HG03457 (cell line): ENCODE results near the gene MUC4.
"Not testable (repeated sequence)": the region's sequence is repeated elsewhere in the genome, so short reads cannot be mapped to it uniquely, and the experiment has no call there.

Source experiments
- ATAC-seq: cut with Tn5 transposase; IDR thresholded peaks from one replicate; pipeline ENCODE4 v1.9.1; 2021; ENCODE audit warnings: moderate number of reproducible peaks; ENCODE audit not compliant: unreplicated experiment

Gene MUC4

DNA sequence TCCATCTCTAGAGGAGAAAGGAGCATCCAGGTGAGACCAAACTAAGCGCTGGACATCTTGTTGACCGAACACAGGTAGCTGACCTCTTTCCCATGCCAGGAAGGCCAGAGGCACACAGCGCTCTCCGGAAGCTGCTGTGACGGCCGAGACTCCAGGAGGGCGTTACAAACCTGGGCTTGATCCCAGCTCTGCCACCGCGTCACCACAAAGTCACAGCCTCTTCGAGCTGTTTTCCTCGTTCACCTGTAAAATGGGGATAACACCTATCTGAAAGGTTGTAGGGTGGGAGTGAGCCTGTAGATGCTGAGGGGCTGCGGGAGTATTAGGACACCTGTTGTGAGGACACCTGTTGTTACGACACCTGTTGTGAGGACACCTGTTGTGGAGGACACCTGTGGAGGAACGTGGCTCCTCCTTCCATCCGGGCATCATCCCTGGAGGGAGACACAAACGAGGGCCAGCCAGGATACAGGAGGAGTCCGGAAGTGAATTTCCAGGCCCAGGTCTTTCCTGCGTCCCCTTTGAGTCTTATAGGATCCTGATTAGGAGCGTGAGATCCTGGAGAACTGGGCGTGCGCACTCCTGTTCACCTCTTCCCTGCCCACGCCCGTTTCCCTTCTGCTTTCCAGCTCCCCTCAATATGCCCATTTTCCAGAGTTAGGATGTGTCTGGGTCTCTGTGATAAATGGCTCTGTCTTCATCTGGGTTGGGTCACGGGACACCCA is 2.3 kb upstream of the MUC4 start:
- ATAC-seq = no peak

DNA sequence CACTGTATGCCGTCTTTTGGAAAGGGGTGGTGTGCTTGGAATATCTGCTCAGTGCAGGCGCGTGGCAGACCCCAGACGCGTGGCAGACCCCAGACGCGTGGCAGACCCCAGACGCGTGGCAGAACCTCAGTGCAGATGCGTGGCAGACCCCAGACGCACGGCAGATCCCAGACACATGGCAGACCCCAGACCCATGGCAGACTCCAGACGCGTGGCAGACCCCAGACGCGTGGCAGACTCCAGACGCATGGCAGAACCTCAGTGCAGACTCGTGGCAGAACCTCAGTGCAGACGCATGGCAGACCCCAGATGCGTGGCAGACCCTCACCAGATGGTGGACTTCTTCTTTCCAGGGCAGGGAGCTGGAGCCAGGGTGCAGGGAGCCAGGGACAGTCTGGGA is 637 bp upstream of the MUC4 start:
- ATAC-seq = no peak

DNA sequence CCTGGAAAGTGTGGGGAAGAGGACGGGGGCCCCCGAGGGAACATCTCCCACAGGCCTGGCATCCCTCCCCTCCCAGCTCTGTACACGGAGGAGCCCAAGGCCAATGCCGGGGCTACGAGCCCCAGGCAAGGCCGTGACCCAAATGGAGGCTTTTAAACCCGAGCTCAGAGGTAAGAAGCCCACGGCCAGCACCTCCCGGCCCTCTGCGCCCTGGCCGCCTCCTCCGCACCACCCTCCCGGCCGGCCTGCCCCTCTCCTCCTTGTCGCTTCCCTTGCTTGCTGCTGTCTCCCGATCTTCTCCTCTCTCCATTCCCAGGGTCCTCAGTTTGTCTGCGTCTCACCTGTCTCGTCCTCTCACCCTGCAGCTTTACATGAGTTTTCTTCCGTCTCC is 1.3 kb downstream of the MUC4 start:
- no peak for ATAC-seq

- no peak for ATAC-seq
Observed at GRCh38 chr3:195809796-195810454, 1.8 kb downstream of the MUC4 start.

DNA sequence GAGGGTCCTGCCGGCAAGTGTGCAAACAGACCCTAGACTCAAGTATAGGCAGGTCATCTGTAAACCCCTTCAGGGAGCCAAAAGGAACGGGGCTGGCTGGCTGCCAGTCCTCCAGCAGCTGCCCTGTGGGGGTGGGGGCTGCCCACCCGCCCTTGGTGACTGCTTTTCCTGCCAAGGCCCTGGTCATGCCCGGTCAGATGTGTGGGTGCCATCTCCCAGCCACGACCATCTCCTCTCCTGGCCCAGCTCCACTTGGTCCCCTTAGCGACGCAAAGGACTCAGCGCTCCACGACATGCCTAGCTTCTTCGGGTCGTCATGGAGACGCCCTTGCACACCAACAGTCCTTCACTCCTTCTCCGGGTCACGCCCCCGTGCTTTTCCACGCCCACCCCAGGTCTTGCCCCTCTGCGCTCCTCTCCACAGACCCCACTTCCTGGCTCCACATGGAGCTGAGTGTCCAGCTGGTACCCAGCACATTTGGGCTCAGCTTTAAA is 2.4 kb downstream of the MUC4 start:
- no peak for ATAC-seq

- ATAC-seq = no peak
Observed at GRCh38 chr3:195808741-195809290, 2.9 kb downstream of the MUC4 start.

GRCh38 chr3:195807681-195808121 is 4.0 kb downstream of the MUC4 start:
- ATAC-seq = no peak

DNA sequence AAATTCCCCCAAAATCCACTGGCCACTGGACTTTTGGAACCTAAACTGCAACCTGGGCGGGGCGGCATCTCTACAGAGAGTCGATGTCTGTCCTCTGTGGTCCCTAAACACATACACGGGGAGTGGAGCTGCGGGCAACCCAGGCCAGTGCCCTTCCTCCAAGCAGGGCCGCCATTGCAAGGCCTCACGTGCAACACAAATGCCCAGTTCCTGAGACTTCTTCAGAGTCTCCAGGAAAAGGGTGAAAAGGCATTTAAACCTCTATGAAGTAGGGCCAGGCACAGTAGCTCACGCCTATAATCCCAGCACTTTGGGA is 4.9 kb downstream of the MUC4 start:
- ATAC-seq = no peak

DNA sequence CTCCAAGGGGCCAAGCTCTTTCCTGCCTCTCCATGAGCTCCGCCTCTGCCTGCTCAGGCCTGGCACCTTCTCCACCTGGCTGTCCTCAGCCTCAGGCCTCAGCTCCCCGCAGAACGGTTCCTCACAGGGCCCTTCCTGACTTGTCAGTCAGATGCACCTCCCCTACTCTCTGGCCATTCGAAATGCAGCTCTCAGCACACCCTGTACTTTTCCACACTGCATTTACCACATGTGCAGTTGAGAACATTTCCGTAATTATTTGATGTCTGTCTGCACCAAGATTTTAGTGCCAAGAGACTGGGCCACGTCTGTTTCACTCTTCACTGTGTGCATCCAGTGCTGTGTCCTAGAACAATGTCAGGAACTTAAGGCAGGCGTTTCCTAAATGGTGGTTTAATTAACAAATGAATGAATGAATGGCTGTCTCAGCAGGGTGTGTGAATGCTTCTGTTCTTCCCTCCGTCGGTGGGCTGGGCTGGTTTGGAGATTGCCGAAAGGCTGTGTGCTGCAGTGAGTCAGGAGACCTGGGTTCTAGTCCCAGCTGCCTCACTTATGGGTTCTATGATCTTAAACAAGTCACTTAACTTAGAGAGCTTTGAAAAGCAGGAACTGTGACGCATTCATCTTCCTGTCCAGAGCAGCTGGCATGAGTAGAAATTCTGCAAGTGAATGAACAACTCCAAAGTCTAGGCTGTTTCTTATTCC is 5.4 kb downstream of the MUC4 start:
- ATAC-seq = no peak

- not testable (repeated sequence) for ATAC-seq
Observed at GRCh38 chr3:195805588-195805987, 6.1 kb downstream of the MUC4 start.

DNA sequence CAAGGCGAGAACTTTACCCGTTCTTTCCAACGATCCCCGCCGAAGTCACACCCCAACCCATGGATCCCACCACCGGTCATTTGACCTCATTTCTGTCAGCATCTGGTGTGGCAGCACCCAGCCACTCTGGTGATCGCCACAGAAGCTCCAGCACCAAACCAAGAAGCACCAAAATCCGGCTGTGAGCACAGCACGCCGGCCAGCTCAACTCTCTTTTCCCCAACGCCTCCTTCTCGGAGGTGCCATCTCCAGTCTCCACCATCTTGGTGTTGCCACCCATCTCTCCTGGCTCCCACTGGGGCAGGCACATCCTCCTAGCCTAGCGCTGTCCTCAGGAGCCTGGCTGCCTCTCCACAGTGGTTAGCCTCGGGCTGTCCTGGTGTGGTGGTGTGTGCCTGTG is 6.5 kb downstream of the MUC4 start:
- no peak for ATAC-seq

DNA sequence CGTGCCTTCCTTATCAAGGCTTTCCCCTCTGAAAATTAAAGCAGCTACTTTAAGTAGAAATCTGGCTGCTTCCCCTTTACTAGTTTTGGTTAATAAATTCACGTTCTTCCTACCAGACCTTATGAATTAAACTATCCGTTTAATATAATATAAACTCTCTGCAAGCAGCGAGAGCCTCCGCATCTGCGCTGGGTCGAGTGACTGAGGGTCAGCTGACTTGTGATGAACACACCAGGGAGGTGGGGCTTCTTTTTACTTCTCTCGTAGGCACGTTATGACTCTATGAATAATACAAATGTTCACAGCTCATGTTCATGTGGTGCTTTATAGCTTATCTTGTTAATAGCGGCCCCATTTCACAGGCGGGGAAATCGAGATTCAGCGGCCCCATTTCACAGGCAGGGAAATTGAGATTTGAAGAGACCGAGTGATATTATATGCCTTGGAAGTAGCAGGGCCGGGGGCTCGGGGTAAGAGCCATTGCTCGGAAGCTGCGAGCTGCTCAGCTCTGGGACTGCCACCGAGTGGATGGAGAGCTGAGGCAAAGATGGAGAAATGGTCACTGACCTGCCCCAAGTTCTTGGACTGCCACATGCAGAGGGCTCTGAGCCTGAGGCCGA is 8.3 kb downstream of the MUC4 start:
- no peak for ATAC-seq

DNA sequence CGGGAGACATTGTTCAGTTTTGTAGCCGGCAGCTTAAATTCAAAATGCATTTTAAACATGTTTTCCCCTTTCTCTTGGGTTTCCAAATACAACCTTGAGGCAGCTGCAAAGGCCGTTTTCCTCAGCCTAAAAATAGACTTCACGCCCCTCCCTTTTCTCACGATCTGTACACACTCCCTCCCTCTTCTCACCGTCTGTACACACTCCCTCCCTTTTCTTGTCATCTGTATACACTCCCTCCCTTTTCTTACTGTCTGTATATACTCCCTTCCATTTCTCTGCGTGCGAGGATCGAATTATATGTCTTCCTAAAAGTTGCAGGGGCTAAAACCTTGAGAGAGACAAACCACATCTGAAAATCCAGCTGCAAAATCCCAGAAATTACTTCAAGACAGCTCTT is 8.9 kb downstream of the MUC4 start:
- ATAC-seq = no peak

DNA sequence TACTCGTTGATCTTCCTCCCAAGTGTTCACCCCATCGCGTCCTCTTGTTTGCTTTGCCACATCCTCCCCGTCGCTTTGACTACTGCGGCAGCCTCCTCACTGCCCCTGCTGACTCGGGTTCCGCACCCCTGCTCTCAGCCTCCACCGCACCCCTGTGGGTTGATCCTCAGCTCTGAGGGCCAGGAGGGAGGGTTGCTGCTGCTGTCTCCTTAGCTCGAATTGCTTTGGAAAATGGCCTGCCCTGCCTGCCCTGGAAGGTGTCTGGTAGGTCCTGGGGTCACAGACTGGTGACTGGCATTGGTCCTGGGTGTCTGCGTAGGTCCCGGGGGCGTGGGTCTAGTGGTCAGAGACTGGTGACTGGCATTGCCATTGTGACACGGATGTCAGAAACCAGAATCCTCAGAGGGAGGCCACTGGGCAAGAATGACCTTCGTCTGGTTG is 9.4 kb downstream of the MUC4 start:
- no peak for ATAC-seq

DNA sequence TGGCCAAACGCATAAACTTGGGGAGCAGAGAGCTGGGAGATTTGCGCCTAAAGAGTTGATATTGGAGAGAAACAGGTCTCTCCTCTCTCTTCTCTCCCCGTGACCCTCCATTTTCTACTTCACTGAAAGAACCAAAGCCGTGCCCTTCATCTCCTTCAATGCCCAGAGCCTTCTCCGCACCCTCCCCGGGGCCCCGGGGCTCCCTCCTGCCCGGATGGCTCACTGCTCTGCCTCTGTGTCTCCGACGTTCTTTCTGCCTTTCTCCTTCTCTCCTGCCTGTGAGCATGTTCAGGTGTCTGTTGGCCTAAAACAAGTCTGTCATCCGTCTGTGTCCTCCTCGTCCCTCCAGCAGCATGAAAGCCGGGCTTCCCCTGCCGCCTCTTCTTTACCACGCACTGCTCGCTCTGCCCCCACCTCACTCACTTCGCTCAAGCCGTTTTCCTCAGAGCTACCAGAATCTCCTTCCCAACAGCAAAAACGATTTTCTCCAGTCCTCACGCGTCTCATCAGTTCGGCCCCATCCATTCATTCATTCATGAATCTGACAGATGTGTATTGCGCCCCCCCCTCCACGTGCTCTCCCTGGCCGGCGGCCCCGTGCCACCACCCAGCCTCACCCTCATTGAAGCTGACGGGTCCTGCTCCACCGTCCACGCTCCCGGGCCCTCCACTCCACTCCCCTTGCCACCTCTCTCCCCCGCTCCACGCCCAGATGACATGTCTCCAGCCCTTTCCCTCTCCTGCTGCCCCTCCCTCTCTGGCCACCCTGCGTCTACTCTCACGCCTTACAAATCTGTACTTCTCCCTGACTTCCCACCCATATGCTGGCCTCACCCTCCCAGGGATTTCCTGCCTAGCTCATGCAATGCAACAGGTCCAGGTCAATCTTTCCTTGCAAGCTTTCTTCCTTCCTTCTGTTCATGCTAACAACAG is 10.2 kb downstream of the MUC4 start:
- no peak for ATAC-seq

DNA sequence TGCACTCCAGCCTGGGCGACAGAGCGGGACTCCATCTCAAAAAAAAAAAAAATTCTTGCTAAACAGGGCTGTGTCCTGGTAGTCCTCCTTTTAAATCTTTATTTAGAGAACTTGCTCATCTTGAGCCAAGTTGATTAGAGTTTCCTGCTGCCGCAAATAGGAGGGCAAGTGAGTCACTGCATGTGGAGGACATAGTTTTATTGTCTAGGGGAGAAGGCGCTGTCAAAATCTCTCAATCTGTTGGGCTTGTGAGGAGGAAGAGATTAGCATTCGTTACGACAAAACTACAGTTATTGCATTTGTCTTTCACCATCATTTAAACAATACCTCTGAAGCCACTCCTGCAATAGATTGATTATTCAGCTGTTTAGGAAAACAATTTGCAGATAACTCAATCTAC is 11.5 kb downstream of the MUC4 start:
- no peak for ATAC-seq

DNA sequence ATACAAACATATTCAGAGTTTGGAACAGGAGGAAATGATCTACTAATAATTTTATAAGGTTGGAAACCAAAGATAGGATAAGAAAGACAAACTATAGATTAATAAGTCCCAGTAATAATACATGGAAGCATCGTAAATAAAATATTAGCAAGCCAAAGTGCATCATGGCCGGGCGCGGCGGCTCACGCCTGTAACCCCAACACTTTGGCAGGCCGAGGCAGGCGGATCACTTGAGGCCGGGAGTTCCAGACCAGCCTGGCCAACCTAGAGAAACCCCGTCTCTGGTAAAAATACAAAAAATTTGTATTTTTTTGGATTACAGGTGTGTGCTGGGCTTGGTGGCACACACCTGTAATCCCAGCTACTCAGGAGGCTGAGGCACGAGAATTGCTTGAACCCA is 14.9 kb downstream of the MUC4 start:
- no peak for ATAC-seq

DNA sequence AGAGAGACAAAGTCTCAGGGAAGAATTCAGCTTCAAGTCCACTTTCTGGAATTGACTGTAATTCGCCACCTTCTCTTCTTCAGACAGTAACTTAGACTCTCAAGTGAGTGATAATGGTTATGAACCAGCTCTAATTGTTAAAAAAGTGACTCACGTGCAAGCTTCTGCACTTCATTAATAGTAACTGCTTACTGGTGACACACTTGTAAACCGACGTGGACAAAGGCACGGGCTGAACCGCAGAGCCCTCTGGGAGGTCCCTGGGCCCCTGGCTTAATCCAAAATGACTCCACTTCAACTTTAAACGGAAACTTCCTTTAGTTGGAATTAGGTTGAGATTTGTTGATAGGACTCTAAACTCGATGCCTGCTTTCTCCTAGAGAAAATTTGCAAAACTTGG is 17.0 kb downstream of the MUC4 start:
- ATAC-seq = no peak

GRCh38 chr3:195792621-195793020 is 19.1 kb downstream of the MUC4 start:
- ATAC-seq = not testable (repeated sequence)

DNA sequence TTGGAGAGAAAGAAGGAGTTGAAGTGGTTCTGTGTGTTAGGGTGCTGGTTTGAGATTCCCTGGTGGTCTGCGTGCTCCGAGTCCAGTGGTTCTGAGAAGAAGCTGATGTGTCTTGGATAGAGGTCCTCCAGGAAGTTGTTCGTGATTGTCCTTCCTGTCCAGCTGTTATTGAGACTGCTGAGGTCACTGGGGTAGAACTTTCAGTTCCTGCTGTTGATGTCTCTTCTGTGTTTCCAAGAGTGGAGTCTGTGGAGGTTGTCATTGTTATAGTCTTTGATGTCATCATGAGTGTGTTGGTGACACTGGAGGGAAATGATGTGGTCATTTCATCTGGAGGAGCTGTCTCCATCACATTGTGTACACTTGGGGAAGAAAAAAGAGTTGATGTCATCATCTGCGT is 20.8 kb downstream of the MUC4 start:
- no peak for ATAC-seq
